Metanephros (tissue), 1 donor: ENCODE data around the gene NAT9. TPM values are rescaled to one million over a fixed set of nuclear protein-coding genes. Genes with fewer than 3 reads are reported as not detected.

ENCODE experiments used
- total RNA-seq: library from RNA; depleted of rRNA; stranded (reverse); fragments of >200 nt; gene quantifications from one replicate; pipeline ENCODE4 v1.2.3, GENCODE V29; 2014

Gene NAT9
- 33.6 TPM for total RNA-seq

DNA sequence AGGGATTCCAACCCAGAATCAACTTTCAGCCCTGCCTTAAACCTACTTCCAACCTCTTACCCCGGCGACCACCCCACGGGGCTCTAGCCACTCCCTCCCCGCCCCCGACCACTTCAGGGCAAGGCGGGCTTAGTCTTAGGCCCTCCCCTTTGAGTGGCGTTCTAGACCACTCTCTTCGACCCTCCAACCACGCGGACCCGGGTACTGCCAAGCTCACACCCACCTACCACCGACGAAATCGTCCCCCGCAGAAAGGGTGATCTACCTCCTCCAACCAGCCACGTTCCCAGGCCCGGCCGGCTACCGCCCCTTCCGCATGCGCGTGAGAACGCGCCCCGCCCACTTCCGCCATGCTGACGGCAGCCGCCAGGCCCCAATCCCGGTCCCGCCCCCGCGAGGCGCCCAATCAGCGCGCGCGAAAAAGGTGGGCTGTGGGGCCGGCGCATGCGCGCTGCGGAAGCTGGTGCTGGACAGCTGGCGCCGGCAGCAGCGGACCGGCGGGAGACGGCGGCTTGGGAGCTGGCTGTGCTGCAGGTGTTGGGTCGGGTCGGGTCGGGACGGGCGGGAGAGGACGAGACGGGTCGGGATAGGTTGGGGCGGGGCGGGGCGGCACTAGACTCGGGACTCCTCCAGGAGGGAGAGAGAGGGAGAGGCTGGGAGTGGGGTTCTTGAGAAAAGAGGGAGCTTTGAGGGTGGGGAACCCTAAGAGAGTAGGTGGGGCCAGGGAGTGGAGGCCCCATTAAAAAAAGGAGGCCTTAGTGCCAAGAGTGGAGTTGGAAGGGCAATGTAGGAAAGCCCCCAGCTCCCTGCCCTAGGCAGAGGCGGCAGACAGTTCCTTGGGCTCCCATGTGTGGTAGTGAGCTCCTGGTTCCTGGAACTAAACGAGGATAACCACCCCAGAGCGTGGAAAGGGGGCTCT, at the start of gene NAT9:
Gene NAT9 (minus strand): TSS at position 302 of the 919 bp plus-strand sequence. CDS start 647 bp downstream, outside the sequence.

GRCh38 chr17:74748529-74749278, 27.4 kb downstream of the NAT9 start, which contains the start of gene NHERF1:
Gene NHERF1, plus strand, starts transcription at chr17:74748628. Its CDS starts 219 bp downstream, at chr17:74748847.

DNA sequence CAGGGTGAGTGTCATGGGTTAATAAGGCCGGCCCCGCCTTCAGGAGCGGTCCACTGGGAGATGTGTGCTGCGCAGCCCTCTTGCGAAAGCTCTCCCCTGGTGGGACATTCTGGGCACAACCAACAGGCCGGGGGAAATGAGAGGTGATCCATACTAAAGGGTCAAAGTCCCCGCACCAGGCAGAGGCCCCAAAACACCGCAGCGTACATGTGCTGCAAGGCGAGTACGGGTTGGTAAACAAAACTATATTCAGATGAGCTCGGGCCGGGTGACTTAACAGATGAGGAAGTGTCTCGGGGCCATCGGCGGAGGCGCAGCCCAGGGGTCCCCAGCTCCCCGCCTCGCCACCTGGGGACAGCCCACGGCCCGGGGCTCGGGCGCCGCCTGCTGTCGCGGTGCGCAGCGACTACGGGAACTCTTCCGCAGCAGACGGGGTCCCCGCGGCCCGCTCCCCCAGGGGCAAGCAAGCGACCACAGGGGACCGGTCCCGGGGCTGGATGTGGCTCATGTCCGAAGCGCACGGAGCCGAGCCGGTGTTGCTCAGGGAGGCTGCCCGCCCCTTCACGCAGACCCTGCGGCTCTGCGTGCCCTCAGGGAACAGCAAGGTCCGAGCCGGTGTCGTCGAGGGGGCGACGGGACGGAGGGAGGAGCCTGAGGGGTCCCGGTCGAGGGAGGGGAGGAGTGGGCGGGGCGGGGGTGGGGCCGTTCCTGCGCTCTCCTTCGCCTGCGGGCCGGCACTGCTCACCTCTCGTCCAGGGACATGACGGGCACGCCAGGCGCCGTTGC, 39.4 kb downstream of the NAT9 start, which contains the start of gene RAB37:
Gene RAB37 (plus strand): TSS at position 744 of the 786 bp plus-strand sequence. CDS start 17 bp downstream, at position 761.

Other genes starting within 250 kb of the NAT9 start
- 0.82 TPM for gene CD300LB, start 244.9 kb downstream of the NAT9 start, total RNA-seq
- gene CD300C, start 230.2 kb downstream of the NAT9 start, total RNA-seq: 1.2 TPM
- gene CD300H, start 208.8 kb downstream of the NAT9 start, total RNA-seq: not detected
- not detected for gene CD300LD, start 184.1 kb downstream of the NAT9 start, total RNA-seq
- 1.1 TPM for gene CD300E, start 152.6 kb downstream of the NAT9 start, total RNA-seq
- gene CD300LF, start 63.4 kb downstream of the NAT9 start, total RNA-seq: 3.0 TPM
- gene RAB37, start 39.1 kb downstream of the NAT9 start, total RNA-seq: 3.0 TPM
- 48.7 TPM for gene NHERF1, start 27.7 kb downstream of the NAT9 start, total RNA-seq
- 1.2 TPM for gene GRIN2C, start 83.5 kb upstream of the NAT9 start, total RNA-seq
- gene FDXR, start 96.6 kb upstream of the NAT9 start, total RNA-seq: 7.5 TPM
- gene FADS6, start 117.3 kb upstream of the NAT9 start, total RNA-seq: 0.64 TPM
- 0.64 TPM for gene USH1G, start 146.9 kb upstream of the NAT9 start, total RNA-seq
- gene OTOP2, start 147.9 kb upstream of the NAT9 start, total RNA-seq: not detected
- not detected for gene OTOP3, start 159.6 kb upstream of the NAT9 start, total RNA-seq
- gene HID1, start 196.4 kb upstream of the NAT9 start, total RNA-seq: 13.1 TPM
- 8.2 TPM for gene CDR2L, start 211.3 kb upstream of the NAT9 start, total RNA-seq
- gene MRPL58, start 236.3 kb upstream of the NAT9 start, total RNA-seq: 40.1 TPM